GM11168 (cell line): ENCODE data around the gene ARHGEF12.

ENCODE experiments used
- in situ Hi-C: fragments of 300-500 bp; cut with MboI; formaldehyde crosslinking; loops from one replicate; pipeline ENCODE4 v1.12.0; 2022; ENCODE audit warnings: low sequenced_read_pairs; ENCODE audit not compliant: unreplicated experiment

Gene ARHGEF12

GRCh38 chr11:120522736-120523135 is 186.5 kb downstream of the ARHGEF12 start:
- in situ Hi-C loops, result loop anchor here (25.0 kb wide), 1 partner anchor 290 kb away; no protein-coding TSS in a partner anchor

- in situ Hi-C loops, result loop anchor here (25.0 kb wide), 1 partner anchor 289 kb away; no protein-coding TSS in a partner anchor
Observed at GRCh38 chr11:120523196-120523595, 187.0 kb downstream of the ARHGEF12 start.

- in situ Hi-C loops, result loop anchor here (25.0 kb wide), 1 partner anchor 288 kb away; no protein-coding TSS in a partner anchor
Observed at GRCh38 chr11:120524536-120525085, 188.4 kb downstream of the ARHGEF12 start.

GRCh38 chr11:120525261-120526171 is 189.3 kb downstream of the ARHGEF12 start:
- in situ Hi-C loops, result no loop called here

GRCh38 chr11:120526241-120526640 is 190.0 kb downstream of the ARHGEF12 start:
- in situ Hi-C loops, result no loop called here

GRCh38 chr11:120527111-120527761 is 191.0 kb downstream of the ARHGEF12 start:
- in situ Hi-C loops, result no loop called here

- in situ Hi-C loops, result no loop called here
Observed at GRCh38 chr11:120528749-120529148, 192.5 kb downstream of the ARHGEF12 start.

- in situ Hi-C loops, result no loop called here
Observed at GRCh38 chr11:120529214-120529613, 193.0 kb downstream of the ARHGEF12 start.

- in situ Hi-C loops, result no loop called here
Observed at GRCh38 chr11:120529911-120530310, 193.7 kb downstream of the ARHGEF12 start.

- in situ Hi-C loops, result no loop called here
Observed at GRCh38 chr11:120532082-120532831, 196.0 kb downstream of the ARHGEF12 start.

- in situ Hi-C loops, result no loop called here
Observed at GRCh38 chr11:120532832-120533196, 196.6 kb downstream of the ARHGEF12 start.

GRCh38 chr11:120536091-120536796 is 200.0 kb downstream of the ARHGEF12 start:
- in situ Hi-C loops, result no loop called here

GRCh38 chr11:120536797-120537169 is 200.6 kb downstream of the ARHGEF12 start:
- in situ Hi-C loops, result no loop called here

GRCh38 chr11:120537996-120538395 is 201.8 kb downstream of the ARHGEF12 start:
- in situ Hi-C loops, result no loop called here

- in situ Hi-C loops, result no loop called here
Observed at GRCh38 chr11:120538707-120539106, 202.5 kb downstream of the ARHGEF12 start.
